Body of pancreas (tissue), 4 donors: Measurements from ENCODE around the gene GABRB2. TPM values are rescaled to one million over a fixed set of nuclear protein-coding genes. Genes with fewer than 3 reads are reported as not detected.

ENCODE experiments used
- ATAC-seq: fragments of 150-250 bp; one replicate; pipeline ENCODE4 v1.9.1; 2016
- DNase-seq, 4 donors: peaks; one replicate each; pipeline ENCODE4 v3.0.0-alpha.2; 2019
- H3K27ac ChIP-seq, 4 donors: fragments of 200-600 bp; sonication (generic); 1 replicate in 3 of 4; 2 replicates in 1 of 4; pipeline versions ENCODE4 v1.5.1 to v1.6.1; 2016 to 2019; ENCODE audit warnings: mild to moderate bottlenecking in 1 of 4, mixed read lengths in 1 of 4, moderate library complexity in 1 of 4
- H3K27me3 ChIP-seq, 2 donors: fragments of 200-600 bp; sonication (generic); one replicate each; pipeline ENCODE4 v1.6.0; 2016; ENCODE audit warnings: mild to moderate bottlenecking in 1 of 2
- H3K36me3 ChIP-seq, 2 donors: fragments of 200-600 bp; sonication (generic); replicated peaks in 1 of 2; 2 replicates each; pipeline ENCODE4 v1.5.1; 2016; ENCODE audit warnings: low read depth in 2 of 2; ENCODE audit not compliant: insufficient read depth in 1 of 2
- H3K4me1 ChIP-seq: fragments of 200-600 bp; sonication (generic); one replicate; pipeline ENCODE4 v1.6.0; 2016
- H3K4me3 ChIP-seq, 2 donors: fragments of 200-600 bp; sonication (generic); 1 replicate in 1 of 2; 2 replicates in 1 of 2; pipeline ENCODE4 v1.5.1; 2016 to 2019
- H3K9me3 ChIP-seq, 3 donors: fragments of 200-600 bp; sonication (generic); 1 replicate in 2 of 3; 2 replicates in 1 of 3; pipeline ENCODE4 v1.5.1; 2016
- CTCF ChIP-seq, 7 experiments: fragments of 450-650 bp in 4 of 7; fragments of 200-600 bp in 3 of 7; sonication (generic) in 3 of 7; IDR thresholded peaks; one replicate each; pipeline ENCODE4 v1.5.1; 2016 to 2019; ENCODE audit warnings: antibody characterized with exemption in 7 of 7
- POLR2A ChIP-seq, 3 donors: fragments of 450-650 bp; IDR thresholded peaks; one replicate each; pipeline ENCODE4 v1.6.1; 2016; ENCODE audit warnings: antibody characterized with exemption in 3 of 3, mild to moderate bottlenecking in 2 of 3
- WGBS, 2 donors: methylation state at CpG; one replicate each; pipeline ENCODE4 v1.1.5; 2017; 5-methylcytosine and 5-hydroxymethylcytosine counted together
- intact Hi-C: fragments of 100-400 bp; cut with DNase I; formaldehyde crosslinking; loops from one replicate; pipeline ENCODE4 v1.15.1; 2023
- total RNA-seq, 2 donors: library from RNA; depleted of rRNA; stranded (reverse); fragments of >200 nt; gene quantifications; one replicate each; pipeline ENCODE4 v1.1.0, GENCODE V29; 2016

Gene GABRB2
- total RNA-seq, 2 donors from 2014 or later, result under 0.01 TPM; not detected in 1

DNA sequence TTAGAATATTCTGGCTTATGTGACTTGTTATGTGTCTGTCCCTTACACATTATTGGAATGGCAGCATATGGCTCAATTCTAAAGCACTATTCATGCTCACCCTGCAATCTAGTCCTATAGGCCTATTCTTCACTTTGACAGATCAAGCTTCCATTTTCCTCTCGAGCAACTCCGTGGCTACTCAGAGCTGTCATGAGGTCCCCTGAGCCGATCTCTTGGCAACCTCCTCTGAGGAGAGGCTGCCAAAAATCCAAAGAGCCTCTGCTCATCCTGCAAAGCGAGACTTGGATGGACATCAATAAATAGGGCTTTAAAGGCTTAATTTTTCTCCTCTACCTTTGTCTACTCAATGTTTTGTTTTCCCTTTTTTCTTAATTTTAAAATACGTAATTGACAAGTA, 163.8 kb downstream of the GABRB2 start:
- Histone ChIP-seq H3K4me3 (no peak overlapping the region), H3K9me3 (no peaks in the 10 kb centered on the region), H3K27ac (no peak overlapping the region), H3K27me3 (no peaks in the 10 kb centered on the region), H3K36me3 (no peaks in the 10 kb centered on the region), H3K4me1 (no peaks in the 10 kb centered on the region)
- no peak for DNase-seq
- intact Hi-C loops, result no loop called here
- TF ChIP-seq CTCF (IDR thresholded peaks at IDR 0.05), result no peak
- 84 to 87% methylated on average over 5 of the region's 5 CpGs for WGBS, 2 donors
- no peak for ATAC-seq

DNA sequence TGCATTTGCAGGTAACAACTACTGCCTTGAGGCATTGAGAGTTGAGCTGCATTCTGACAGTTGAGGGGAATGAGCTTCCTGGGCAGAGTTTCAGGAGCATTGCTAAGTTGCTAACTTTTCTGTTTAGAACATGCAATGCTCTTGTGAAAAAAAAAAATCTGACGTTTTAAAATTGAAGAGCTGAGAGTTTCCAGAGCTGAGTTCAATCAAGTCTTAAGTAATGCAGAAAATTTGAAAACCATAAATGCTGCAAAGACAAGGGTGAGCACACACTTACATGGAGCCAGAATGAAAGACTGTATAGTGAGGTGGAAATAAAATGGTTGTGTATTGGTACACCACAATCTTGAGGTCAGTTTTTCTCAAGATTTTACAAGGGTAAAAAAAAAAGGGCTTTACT, 166.0 kb downstream of the GABRB2 start:
- DNase-seq, result no peak
- ATAC-seq, result no peak
- no peaks in the 10 kb centered on the region for H3K4me1 ChIP-seq
- H3K9me3 ChIP-seq, result no peaks in the 10 kb centered on the region
- WGBS, 2 donors, result 22 to 27% methylated on average over 1 of the region's 1 CpG
- H3K27ac ChIP-seq, result no peak overlapping the region
- no peaks in the 10 kb centered on the region for H3K36me3 ChIP-seq
- intact Hi-C loops, result no loop called here
- no peak for TF ChIP-seq POLR2A (IDR thresholded peaks at IDR 0.05)
- no peak for TF ChIP-seq CTCF (IDR thresholded peaks at IDR 0.05)
- H3K27me3 ChIP-seq, result no peaks in the 10 kb centered on the region
- no peak overlapping the region for H3K4me3 ChIP-seq

GRCh38 chr5:161378701-161379100, 167.8 kb downstream of the GABRB2 start:
- no peaks in the 10 kb centered on the region for H3K36me3 ChIP-seq
- TF ChIP-seq POLR2A (IDR thresholded peaks at IDR 0.05) (no peak), CTCF (IDR thresholded peaks at IDR 0.05) (no peak)
- H3K4me1 ChIP-seq, result no peaks in the 10 kb centered on the region
- H3K27me3 ChIP-seq, result no peaks in the 10 kb centered on the region
- 73 to 81% methylated on average over 1 of the region's 1 CpG for WGBS, 2 donors
- ATAC-seq, result no peak
- H3K4me3 ChIP-seq, result no peak overlapping the region
- no peaks in the 10 kb centered on the region for H3K9me3 ChIP-seq
- intact Hi-C loops, result no loop called here
- DNase-seq, result no peak
- H3K27ac ChIP-seq, result no peak overlapping the region

GRCh38 chr5:161376034-161376433, 170.5 kb downstream of the GABRB2 start:
- Histone ChIP-seq H3K27me3 (no peaks in the 10 kb centered on the region), H3K9me3 (no peaks in the 10 kb centered on the region), H3K27ac (no peak overlapping the region), H3K36me3 (no peaks in the 10 kb centered on the region), H3K4me3 (no peak overlapping the region), H3K4me1 (no peaks in the 10 kb centered on the region)
- 88 to 96% methylated on average over 1 of the region's 1 CpG for WGBS, 2 donors
- ATAC-seq, result no peak
- intact Hi-C loops, result no loop called here
- DNase-seq, result no peak
- TF ChIP-seq POLR2A (IDR thresholded peaks at IDR 0.05), result no peak
- TF ChIP-seq CTCF (IDR thresholded peaks at IDR 0.05), result no peak

GRCh38 chr5:161373345-161373707, 173.2 kb downstream of the GABRB2 start:
- ATAC-seq (no peak), DNase-seq (no peak)
- Histone ChIP-seq H3K27me3 (no peaks in the 10 kb centered on the region), H3K27ac (no peak overlapping the region), H3K4me3 (no peak overlapping the region), H3K36me3 (no peaks in the 10 kb centered on the region), H3K4me1 (no peaks in the 10 kb centered on the region), H3K9me3 (no peaks in the 10 kb centered on the region)
- TF ChIP-seq POLR2A (IDR thresholded peaks at IDR 0.05), result no peak
- TF ChIP-seq CTCF (IDR thresholded peaks at IDR 0.05), result no peak
- intact Hi-C loops, result no loop called here
